ENCODE results near the gene FGF14.

The FGF14 gene

DNA sequence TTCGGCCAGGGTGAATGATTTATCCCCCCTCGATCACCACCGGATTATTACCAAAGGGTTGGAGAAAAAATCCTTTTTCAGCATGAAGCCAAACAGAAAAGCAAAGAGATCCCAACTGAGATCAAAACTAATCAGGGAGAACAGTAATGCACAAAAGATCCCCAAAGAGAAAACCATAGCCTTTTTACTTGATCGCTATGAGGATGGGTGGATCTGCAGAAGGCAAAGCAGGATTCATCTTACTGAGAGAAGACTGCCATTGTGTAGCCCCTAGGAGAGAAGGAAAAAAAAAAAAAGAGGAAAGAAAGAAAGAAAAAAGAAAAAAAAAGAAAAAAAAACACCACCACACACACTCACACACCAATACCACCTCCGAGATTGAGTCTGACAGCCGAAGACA is at the start of gene FGF14:
Gene FGF14 (minus strand): TSS at position 283 of the 400 bp plus-strand sequence.
- DNase-seq, result no peak

DNA sequence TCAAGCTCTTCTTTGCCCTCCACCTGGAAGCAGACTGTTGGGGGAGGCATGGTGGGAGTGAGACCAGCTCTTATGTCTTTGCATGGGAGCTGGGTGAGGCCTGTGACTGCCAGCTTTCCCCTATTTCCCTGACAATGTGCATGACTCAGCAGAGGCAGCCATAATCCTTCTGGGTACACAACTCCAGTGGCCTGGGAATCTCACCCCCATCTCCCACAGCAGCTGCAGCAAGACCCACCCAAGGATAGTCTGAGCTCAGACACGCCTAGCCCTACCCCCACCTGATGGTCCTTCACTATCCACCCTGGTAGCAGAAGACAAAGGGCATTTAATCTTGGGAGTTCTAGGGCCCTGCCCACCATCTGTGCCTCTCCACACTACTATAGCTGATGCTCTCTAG is 41.4 kb upstream of the FGF14 start:
- peak; percentile 11 for DNase-seq

DNA sequence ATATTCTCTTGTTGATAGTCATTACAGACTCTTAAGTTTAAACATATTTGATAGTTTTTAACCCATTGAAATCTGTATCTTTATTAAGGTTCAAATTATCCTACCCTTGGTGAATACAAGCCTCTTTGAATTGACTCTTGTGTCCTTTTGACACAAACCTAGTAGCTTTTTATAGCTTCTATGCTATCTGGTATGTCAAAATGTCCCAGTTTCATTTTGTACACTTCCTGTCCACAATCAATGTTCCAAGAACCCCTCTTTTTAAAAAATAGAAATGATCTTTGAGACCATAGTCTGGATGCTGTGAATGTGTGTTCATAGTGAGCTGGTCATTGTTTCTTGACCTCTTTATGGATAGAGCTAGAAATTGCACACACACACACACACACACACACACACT is 39.2 kb upstream of the FGF14 start:
- no peak for DNase-seq

DNA sequence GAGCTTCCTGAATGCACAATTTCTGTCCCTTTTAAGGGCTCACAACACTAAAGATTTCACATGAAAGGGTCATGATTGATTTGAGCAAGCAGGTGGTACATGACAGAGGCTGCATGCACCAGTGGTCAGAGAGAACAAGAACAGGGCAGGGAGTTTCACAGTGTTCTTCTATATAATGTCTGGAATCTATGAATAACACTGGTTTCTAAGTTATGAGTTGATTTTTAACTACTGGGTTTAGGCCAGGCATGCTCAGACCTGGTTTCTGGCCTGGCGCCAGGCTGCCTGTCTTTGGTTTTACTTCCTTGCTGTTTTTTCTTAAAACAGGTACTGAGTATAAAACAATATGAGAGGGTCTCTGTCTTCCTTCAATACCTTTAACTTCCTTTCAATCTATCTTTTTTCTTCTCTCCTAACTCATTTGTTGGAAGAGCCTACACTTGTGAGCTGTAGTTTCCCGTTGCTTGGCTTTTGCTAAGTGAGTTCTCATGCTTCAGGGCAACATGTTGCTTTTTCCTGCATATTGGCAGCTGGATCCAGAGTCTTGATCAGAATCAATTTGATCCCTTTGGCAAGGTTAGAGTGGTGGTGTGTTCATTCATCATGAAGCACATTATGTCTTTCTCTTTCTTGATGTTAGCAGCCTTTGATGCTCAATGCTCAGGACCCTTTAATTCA is 38.5 kb upstream of the FGF14 start:
- no peak for DNase-seq

DNA sequence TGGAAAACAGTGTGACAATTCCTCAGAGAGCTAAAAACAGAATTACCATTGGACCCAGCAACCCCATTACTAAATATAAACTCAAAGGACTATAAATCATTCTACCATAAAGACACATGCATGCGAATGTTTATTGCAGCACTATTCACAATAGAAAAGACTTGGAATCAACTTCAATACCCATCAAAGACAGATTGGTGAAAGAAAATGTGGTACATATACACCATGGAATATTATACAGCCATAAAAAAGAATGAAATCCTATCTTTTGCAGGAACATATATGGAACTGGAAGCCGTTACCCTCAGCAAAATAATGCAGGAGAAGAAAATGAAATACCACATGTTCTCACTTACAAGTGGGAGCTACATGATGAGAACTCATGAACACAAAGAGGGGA is 20.8 kb upstream of the FGF14 start:
- no peak for DNase-seq

DNA sequence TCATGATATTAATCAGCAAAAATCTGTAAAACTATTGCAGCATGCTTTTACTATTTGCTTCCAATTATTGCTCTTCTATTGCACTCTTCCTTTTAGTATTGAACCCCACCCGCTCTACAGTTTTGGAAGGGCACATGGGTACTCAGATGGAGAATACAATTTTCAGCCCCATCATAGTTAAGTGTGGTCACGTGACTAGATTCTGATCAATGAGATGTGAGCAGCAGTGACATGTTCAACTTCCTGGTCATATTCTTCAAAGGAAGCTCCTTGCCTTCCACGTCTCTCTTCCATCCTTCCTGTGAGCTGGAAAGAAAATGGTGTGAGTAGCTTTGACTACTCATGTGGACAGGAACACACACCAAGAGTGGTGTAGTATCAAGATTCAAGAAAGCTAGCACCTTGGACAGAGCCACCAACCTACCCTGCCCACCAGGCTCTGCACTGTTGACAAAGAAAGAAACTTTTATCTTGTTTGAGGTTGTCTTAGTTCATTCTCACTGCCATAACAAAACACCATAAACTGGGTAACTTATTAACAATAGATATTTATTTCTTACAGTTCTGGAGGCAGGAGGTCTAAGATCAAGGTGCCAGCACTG is 3.8 kb upstream of the FGF14 start:
- no peak for DNase-seq

DNA sequence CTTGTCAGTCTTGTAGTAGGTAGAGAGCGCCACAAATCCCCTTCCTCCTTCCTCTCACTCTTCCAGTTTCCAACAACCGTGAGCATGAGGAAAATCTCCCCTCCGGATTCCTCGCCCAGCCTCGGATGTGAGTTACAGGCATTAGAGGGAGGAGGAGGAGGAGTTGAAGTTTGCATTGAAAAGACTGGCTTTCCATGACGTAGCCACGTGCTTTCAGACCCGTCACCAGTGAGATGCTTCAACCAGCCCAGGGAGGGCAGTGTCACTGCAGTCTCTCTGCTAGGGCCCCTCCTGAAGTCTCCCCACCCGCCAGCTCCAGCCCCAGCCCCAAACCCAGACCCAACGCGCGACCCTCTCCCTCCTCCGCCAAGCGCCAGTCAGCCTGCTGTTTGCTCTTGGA is 442 bp upstream of the FGF14 start:
- DNase-seq, result peak; percentile 90

DNA sequence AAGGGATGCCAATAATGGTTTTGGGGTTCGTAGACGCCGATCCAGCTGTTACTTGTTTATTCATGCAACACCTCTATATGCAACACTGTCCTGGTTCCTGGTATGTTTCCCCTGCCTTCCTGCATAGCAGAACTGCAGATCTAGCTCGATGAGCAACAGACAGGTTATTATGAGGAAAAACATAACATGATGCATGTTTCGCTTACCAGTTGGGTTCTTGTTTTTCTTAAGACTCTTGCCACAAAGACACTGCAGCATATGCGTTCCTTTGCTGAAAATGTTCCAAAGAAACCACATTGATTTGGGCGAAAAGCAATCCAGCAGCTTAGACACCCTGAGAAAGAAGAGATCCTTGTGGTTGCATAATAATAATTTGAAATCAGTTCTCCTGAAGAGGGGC is 583 bp downstream of the FGF14 start:
- DNase-seq, result peak; percentile 60

DNA sequence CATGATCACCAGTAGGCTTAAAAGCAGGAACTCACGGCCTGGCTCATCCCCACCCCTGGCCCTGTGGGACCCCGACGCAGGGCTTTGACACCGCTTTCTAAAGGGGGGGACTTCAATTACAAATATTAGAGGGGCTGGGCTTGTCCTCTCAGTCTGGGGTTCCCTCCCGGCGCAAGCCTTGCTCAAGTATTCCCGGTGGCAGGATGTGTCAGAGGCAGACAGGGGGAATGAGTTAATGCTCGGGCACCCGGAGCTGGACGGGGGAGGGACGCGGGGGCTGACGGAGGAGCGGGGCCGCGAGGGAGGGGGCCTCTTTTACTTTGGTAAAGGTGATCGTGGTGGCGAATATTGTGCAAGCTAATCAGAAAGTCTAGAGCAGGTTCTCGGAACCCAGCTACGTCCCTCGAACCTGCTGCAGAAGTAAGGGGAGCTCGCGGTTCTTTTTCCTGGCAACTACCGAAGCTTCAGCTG is 1.1 kb downstream of the FGF14 start:
- peak; percentile 60 for DNase-seq

DNA sequence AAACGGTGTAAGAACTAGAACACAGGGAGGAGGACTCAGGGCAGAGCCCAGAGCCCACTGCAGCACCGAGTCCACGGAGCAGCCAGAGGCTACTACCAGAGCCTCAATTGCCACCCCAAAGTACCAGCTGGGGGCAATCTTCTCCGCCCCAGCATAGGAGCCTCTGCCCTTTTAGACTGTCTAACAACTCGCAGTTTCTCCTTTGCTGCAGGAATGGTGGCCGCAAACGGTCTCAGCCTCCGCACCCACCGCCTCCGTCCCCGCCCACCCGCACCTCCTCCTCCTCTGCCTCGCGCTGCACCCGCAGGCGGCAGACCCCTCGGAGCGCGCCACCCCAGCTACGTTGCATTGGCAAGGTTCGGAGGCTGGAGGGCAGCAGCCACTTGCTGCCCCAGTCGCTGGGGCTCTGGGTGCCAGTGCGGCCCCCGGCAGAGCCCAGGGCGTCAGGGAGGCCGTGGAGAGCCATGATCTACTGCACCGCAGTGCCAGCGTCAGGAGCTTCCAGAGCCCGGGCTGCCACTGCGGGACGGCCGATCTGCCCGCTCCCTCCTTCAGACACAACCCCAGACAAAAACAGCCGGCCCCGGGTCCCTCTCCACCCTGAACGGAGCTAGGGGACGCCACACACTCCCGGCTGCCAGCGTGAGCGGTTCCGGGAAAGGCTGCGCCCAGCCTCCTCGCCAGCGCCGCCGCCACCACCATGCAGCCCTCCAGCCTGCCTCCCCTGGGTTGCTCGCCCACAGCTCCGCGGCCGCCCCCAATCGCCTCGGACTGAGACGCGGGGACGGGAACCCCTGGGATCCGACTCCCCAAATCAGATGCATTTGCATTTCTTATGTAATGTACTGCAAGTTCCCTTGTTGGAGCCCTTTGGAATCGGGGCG is 1.8 kb downstream of the FGF14 start:
- no peak for DNase-seq

DNA sequence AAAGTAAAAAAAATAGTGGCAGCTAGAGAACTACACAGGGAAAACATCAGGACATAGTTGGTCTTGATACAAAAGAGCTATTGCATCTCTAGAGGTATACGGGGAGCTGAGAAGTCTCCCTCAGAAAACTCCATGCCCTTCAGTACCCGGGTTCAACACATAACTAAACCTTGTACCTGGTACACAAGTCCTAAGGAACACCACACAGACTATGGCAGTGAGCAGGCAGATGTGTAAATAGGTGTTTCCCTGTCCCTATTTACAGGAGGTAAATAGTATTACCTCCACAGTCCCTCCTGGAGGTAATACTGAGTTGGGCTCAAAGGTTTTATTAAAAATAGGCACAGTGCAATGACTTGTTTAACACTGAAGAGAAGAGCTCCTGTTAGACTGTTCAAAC is 5.9 kb downstream of the FGF14 start:
- DNase-seq, result no peak

DNA sequence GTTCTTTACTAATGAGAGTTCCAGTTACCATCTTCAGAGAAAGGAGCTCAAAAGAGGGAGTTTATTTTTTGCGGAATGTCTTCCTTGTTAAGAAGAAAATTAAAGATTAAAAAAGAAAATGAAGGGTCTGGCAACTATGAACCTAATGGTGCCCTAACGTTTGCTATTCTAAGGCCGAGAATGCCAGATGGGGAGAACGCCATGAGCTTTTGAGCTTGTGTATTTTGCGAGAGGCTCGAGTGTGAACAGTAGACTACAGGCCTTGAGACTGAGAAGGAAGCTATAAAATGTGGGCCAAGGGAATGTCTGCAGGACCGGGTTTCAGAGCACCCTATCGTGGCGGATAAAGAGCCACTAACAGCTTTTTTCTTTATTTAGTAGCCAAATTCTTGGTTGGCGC is 6.7 kb downstream of the FGF14 start:
- DNase-seq, result peak; percentile 71

DNA sequence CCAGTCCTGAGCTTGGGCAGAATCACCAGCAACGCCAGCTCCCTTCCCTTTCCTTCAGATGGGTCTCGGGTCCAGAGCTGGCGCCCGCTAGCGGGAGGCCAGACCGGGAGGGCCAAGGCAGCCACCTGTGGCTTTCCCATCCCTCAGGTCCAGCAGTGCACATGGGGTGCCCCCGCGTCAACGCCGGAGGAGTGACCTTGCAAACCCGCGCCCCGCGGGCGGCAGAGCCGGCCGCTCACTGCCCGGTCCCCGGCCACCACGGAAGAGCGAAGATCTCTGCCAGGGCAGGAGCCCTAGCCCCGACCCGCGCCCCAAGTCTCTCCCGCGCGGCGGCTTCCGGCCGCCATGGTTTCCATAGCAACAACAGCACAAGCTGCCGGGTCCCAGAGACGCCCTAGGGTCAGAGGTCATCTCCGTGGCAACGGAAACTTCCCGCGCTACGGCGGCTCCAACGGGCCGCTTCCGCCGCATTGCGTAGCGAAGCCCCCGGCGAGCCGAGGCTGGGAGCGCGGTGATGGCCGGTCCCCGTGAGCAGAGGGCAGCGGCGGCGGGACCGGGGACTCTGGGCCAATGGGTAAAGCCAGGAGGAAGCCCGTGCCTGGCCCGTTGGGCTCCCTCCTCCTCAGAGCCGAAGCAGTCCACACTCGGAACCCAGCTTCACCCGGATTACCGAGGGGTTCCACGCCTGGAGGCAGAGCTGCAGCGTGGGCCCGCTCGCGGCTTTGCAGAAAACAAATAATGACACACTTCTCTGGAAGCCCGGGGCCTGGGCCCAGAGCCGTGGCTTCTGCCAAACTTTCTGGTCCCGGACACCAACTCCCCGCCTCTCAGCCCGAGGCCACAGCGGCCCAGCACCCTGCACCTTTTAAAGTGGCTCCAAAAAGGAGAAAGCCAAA is 7.4 kb downstream of the FGF14 start:
- peak; percentile 96 for DNase-seq

DNA sequence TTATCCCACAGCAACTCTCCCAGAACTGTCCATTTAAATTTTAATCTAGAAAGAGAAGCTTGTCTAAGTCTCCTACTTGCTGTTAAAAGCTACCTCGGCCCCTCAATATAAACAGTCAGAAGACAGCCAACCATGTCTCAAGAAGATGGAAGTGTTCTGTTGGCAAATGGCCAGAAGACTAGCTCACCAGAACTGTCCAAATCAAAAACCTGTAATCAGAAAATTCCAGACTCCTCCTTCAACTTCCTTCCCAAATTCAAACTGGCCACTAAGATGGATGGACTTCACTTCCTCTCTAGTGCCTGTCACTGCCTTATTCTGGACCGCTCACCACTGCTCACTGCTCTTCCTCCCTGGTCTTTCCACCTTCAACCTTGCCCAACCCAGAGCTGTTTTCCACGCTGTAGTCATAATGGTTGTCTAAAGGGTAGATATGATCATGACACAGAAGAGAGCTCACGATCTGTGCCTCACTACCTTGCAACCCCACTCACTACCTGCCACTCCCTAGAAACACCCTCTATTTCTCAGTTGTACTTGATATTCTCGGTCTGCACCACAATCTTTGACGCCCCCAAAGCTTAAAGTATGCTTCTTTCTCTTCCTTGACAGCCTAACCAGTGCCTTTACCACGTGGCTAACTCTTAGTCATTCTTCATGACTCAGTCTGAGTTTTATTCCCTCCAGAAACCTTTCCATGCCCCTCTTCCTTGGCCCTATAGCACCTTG is 9.2 kb downstream of the FGF14 start:
- no peak for DNase-seq

DNA sequence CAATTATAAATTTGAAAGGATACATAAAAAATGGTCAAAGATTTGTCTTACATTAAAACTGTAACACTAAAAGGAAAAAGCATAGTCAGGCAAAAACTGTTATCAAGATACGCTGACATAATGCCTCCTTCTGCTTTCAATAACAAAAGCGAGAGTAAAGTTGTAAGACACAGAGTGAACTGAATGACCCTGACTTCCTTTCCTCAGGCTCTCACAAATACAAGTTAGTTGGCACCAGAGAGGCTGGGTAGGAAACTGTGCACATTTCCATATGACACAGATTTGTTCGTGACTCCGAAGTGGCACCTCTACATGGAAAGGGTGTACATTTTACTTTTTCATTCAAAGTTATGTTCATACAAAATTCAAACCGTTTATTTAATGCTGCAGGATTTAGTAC is 15.4 kb downstream of the FGF14 start:
- no peak for DNase-seq

DNA sequence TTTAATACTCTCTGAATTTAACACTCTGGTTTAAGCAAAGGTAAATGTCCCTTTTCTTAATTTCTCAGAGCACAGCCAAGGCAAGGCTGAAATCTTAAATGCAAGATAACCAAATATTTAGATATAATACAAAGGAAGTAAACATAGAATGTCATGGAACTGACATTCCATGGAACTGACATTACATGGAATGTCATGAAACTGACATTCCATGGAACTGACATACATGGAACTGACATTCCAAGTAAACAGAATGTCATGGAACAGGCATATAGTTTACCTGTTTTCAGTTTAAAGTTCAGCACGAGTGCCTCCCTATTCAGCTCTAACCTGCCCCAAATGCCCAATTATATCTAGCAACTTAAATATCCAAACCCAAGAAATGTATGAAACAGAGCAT is 21.8 kb downstream of the FGF14 start:
- no peak for DNase-seq

DNA sequence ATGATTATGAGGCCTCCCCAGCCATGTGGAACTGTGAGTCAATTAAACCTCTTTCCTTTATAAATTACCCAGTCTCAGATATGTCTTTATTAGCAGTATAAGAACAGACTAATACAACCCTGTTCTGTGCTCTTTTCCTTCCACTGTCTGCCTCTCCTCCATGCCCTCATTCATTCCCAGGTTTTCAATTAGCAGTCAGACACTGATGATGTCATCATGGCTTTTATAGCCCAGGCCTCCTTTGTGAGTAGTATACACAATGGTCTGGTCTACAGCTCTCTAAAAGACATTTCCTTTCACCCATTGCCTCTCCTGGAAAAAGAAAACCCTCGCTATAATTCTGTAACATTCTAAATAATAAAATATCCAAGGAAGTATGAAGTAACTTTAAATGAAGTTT is 25.5 kb downstream of the FGF14 start:
- DNase-seq, result no peak

DNA sequence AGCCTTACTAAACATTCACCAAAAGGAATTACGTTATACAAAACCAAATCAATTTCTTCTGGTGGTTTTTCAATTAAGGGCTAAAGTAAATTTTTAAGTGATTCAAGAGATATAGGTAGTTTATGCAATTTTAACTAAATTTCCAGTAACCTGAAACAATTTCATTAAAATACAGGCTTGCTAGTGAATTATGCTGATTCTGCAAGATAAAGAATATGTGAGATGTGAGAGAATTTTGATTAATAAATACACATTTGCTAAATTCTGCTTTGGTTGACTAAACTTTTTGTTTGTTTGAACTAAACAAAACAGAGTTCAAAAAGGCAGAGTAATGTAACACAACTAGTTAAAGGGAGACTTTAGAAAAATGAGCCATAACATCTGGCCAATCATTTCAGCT is 27.1 kb downstream of the FGF14 start:
- no peak for DNase-seq

DNA sequence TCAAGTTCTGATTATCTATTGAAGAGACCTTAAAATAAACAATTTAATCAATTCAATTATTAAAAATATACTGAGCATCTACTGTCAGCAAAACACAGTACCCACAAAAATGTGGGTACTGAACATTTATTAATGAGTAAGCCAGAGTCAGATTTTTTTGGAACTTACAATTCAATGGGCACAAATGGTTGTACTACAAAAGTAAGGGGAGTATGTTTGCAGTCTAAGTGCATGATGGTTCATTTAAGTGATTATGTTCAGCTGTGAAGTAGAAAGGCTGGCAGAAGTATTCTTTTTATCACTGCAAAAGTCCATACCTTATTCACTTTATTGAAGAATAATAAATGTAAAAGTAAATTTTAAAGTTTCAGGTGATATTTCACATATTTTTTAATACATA is 27.6 kb downstream of the FGF14 start:
- no peak for DNase-seq

DNA sequence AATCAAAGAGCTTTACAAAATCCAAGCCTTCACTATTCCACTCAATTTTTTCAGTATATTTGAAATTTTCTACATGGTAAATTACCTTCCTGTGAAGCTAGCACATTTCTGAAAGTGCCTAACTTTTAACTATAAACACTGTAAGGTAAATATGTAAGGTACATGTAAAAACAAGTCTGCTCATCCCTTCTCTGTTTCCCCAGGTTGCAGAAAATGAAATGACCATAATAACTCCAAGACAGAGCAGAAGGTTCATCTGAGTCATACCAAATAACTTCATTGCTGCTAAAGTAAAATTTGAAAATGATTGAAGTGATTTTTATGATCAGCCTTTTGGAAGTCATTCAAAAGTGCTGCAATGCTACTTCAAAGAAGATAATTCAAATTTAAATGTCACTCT is 28.6 kb downstream of the FGF14 start:
- DNase-seq, result no peak

DNA sequence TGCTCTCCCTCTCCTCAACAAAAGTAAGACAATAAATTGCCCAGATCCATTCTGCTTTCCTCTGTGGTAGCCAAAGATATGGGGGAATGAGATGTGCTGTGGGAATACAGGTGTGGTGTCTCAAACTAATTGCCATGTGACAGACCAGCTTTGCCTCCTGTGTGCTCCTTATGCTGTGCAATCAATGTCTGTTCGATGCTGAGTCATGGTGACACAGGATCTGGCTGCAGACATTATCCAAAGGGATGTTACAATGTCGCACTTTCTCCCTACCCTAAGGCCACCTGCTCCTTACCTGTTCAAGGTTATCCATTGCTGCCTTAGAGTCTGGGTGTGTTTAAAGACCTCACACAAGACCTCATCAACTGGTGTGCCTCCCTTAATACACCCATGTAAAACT is 32.5 kb downstream of the FGF14 start:
- DNase-seq, result peak; percentile 72

DNA sequence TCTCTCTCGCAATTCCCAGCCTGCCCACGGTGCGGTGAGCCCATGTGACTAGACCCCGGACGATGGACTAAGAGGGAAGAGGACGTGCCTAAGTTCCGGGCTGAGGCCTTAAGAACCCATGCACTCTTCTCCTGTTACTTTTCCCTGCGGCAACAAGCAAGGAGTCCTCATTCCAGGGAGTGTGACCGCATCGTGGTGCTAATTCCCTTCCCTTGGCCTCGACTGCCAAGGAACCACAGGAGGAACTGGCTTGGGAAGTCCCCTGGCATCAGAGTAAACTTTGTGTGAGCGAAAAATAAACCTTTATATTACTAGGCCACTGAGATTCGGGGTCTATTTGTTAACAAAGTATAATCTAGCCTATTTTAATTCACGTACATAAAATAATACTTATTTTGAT is 34.0 kb downstream of the FGF14 start:
- DNase-seq, result no peak
